ENCODE results near the gene PRMT7.

PRMT7 gene

GRCh38 chr16:68310774-68311511 is at the start of gene PRMT7, which contains the start of gene SLC7A6OS:
Gene PRMT7 (plus strand): TSS chr16:68311019. CDS start chr16:68315980, 4,961 bp downstream.
Gene SLC7A6OS (minus strand): TSS chr16:68310946. CDS start chr16:68310926, 20 bp downstream.
- peak; percentile 86 to 91 for DNase-seq

GRCh38 chr16:68263559-68264127 is 47.2 kb upstream of the PRMT7 start:
- DNase-seq: no peak

- peak; percentile 84 to 87 for DNase-seq
Observed at GRCh38 chr16:68264128-68265077, 46.4 kb upstream of the PRMT7 start, which contains the start of gene SLC7A6. Gene SLC7A6 (plus strand): TSS chr16:68264526. CDS start chr16:68274727, 10,201 bp downstream.

GRCh38 chr16:68265078-68265920 is 45.5 kb upstream of the PRMT7 start:
- peak; percentile 54 to 56 for DNase-seq

GRCh38 chr16:68267612-68268405 is 43.0 kb upstream of the PRMT7 start:
- DNase-seq: no peak

- no peak for DNase-seq
Observed at GRCh38 chr16:68269793-68270192, 41.0 kb upstream of the PRMT7 start.

- peak; percentile 32 to 34 for DNase-seq
Observed at GRCh38 chr16:68270353-68270752, 40.5 kb upstream of the PRMT7 start.

- DNase-seq: peak; percentile 42 to 47
Observed at GRCh38 chr16:68272507-68273209, 38.2 kb upstream of the PRMT7 start.

GRCh38 chr16:68273459-68273858 is 37.4 kb upstream of the PRMT7 start:
- DNase-seq: no peak

- DNase-seq: no peak
Observed at GRCh38 chr16:68273896-68274295, 36.9 kb upstream of the PRMT7 start.

GRCh38 chr16:68274441-68274840 is 36.4 kb upstream of the PRMT7 start:
- no peak for DNase-seq

- DNase-seq: peak; percentile 28
Observed at GRCh38 chr16:68275611-68276191, 35.1 kb upstream of the PRMT7 start.

GRCh38 chr16:68276223-68276622 is 34.6 kb upstream of the PRMT7 start:
- DNase-seq: no peak

GRCh38 chr16:68279726-68280558 is 30.9 kb upstream of the PRMT7 start:
- DNase-seq: no peak

- peak; percentile 29 to 36 for DNase-seq
Observed at GRCh38 chr16:68281368-68282063, 29.3 kb upstream of the PRMT7 start.

- DNase-seq: no peak
Observed at GRCh38 chr16:68282064-68282452, 28.8 kb upstream of the PRMT7 start.

- no peak for DNase-seq
Observed at GRCh38 chr16:68283346-68283745, 27.5 kb upstream of the PRMT7 start.

- DNase-seq: no peak
Observed at GRCh38 chr16:68283801-68284598, 26.8 kb upstream of the PRMT7 start.

Data from activated CD4-positive, alpha-beta T cell treated with anti-CD3 and anti-CD28 coated beads for 4 hours (primary cell).